Transverse colon (tissue), 4 donors: Measurements from ENCODE around the gene TSPAN9. TPM values are rescaled to one million over a fixed set of nuclear protein-coding genes. Genes with fewer than 3 reads are reported as not detected.

ENCODE experiments used
- DNase-seq: peaks from one replicate; pipeline ENCODE4 v3.0.0-alpha.2; 2019
- H3K27ac ChIP-seq, 4 donors: fragments of 200-600 bp; sonication (generic); 2 replicates each; pipeline ENCODE4 v1.5.1; 2016 to 2018; ENCODE audit warnings: inconsistent platforms in 4 of 4
- H3K27me3 ChIP-seq: fragments of 200-600 bp; sonication (generic); 2 replicates; pipeline ENCODE4 v1.5.1; 2017; ENCODE audit warnings: inconsistent platforms
- H3K36me3 ChIP-seq, 4 donors: fragments of 200-600 bp; sonication (generic); 2 replicates each; pipeline ENCODE4 v1.5.1; 2017 to 2019; ENCODE audit warnings: inconsistent platforms in 4 of 4
- H3K4me1 ChIP-seq, 4 donors: fragments of 200-600 bp; sonication (generic); 2 replicates each; pipeline ENCODE4 v1.5.1; 2017 to 2020; ENCODE audit warnings: inconsistent platforms in 4 of 4
- H3K4me3 ChIP-seq, 4 donors: fragments of 200-600 bp; sonication (generic); 1 replicate in 1 of 4; 2 replicates in 3 of 4; pipeline versions ENCODE4 v1.5.1 to v1.6.1; 2017 to 2019; ENCODE audit warnings: inconsistent platforms in 4 of 4
- H3K9me3 ChIP-seq, 2 donors: fragments of 200-600 bp; sonication (generic); 2 replicates each; pipeline ENCODE4 v1.5.1; 2017 to 2019; ENCODE audit warnings: inconsistent platforms in 2 of 2
- EP300 ChIP-seq: sonication (generic); formaldehyde crosslinking; IDR thresholded peaks from one replicate; pipeline ENCODE4 v1.6.1; 2017; ENCODE audit warnings: antibody characterized with exemption, low read depth
- POLR2A ChIP-seq: fragments of 450-650 bp; IDR thresholded peaks from one replicate; pipeline ENCODE4 v1.6.1; 2016; ENCODE audit warnings: antibody characterized with exemption, mild to moderate bottlenecking, moderate library complexity
- POLR2AphosphoS5 ChIP-seq, 3 donors: sonication (generic); formaldehyde crosslinking; IDR thresholded peaks; one replicate each; pipeline ENCODE4 v1.6.1; 2016; ENCODE audit warnings: antibody characterized with exemption in 3 of 3
- WGBS, 2 donors: methylation state at CpG; one replicate each; pipeline ENCODE4 v1.1.5; 2018; ENCODE audit warnings: low coverage in 1 of 2; 5-methylcytosine and 5-hydroxymethylcytosine counted together
- in situ Hi-C, 4 donors: fragments of 200-750 bp; cut with MboI; loops; one replicate each; pipeline versions ENCODE4 v1.15.0 to v1.15.1; 2017; ENCODE audit warnings: low sequenced_read_pairs in 3 of 4, low pct_ligation_motif_present in 1 of 4, low pct_unique_long_range_greater_than_20kb in 1 of 4
- intact Hi-C: fragments of 100-400 bp; cut with DNase I; formaldehyde crosslinking; loops from one replicate; pipeline ENCODE4 v1.15.1; 2023; ENCODE audit warnings: low total_unique reads
- total RNA-seq, 4 donors: library from RNA; depleted of rRNA; stranded (reverse); fragments of >200 nt; gene quantifications; one replicate each; pipeline ENCODE4 v1.1.0, GENCODE V29; 2016
- TF ChIP-seq, protein P1 (sequence below), 5 experiments: fragments of 200-600 bp in 3 of 5; fragments of 450-650 bp in 2 of 5; sonication (generic) in 3 of 5; IDR thresholded peaks; 1 replicate in 2 of 5; 2 replicates in 3 of 5; pipeline ENCODE4 v1.5.1; 2016 to 2017; ENCODE audit warnings: antibody characterized with exemption in 5 of 5, inconsistent platforms in 3 of 5, mild to moderate bottlenecking in 2 of 5, moderate library complexity in 1 of 5

TSPAN9 gene
- total RNA-seq, 4 donors from 2014 or later = 4.2 to 9.3 (median 6.1) TPM

DNA sequence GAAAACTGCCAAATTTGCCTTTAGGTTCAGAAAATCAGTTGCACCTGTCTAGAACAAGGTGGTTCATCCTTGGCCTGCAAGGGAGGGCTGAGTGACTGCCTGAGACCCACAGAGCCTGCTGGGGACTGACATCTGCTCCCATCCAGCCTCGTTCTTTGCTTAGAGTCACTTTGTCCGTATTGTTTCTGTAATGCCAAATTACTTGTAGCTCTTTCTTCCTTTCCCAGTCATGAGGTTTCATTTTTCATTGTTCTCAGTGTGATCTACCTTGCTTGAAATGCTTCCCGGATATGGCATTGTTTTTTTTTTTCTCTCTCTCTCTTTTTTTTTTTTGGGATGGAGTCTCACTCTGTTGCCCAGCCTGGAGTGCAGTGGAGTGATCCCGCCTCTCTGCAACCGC lies 21.3 kb downstream of the TSPAN9 start:
- H3K27ac ChIP-seq = peak overlapping the region in 1 of 4 donors; percentile 60
- no peaks in the 10 kb centered on the region for H3K9me3 ChIP-seq
- intact Hi-C loops (no loop called here), in situ Hi-C loops (no loop called here)
- H3K4me1 ChIP-seq = peaks cover 0 to 19% (median 6%) of the 10 kb centered on the region in 4 donors
- H3K4me3 ChIP-seq = no peak overlapping the region
- TF ChIP-seq POLR2AphosphoS5 (IDR thresholded peaks at IDR 0.05) (no peak), EP300 (no peak), POLR2A (no peak)
- TF ChIP-seq, protein P1, sequence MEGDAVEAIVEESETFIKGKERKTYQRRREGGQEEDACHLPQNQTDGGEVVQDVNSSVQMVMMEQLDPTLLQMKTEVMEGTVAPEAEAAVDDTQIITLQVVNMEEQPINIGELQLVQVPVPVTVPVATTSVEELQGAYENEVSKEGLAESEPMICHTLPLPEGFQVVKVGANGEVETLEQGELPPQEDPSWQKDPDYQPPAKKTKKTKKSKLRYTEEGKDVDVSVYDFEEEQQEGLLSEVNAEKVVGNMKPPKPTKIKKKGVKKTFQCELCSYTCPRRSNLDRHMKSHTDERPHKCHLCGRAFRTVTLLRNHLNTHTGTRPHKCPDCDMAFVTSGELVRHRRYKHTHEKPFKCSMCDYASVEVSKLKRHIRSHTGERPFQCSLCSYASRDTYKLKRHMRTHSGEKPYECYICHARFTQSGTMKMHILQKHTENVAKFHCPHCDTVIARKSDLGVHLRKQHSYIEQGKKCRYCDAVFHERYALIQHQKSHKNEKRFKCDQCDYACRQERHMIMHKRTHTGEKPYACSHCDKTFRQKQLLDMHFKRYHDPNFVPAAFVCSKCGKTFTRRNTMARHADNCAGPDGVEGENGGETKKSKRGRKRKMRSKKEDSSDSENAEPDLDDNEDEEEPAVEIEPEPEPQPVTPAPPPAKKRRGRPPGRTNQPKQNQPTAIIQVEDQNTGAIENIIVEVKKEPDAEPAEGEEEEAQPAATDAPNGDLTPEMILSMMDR (IDR thresholded peaks at IDR 0.05) = no peak
- H3K27me3 ChIP-seq = no peaks in the 10 kb centered on the region
- DNase-seq = no peak
- no peaks in the 10 kb centered on the region for H3K36me3 ChIP-seq
- WGBS, 2 donors = 83 to 95% methylated on average over 3 to 5 of the region's 5 CpGs

DNA sequence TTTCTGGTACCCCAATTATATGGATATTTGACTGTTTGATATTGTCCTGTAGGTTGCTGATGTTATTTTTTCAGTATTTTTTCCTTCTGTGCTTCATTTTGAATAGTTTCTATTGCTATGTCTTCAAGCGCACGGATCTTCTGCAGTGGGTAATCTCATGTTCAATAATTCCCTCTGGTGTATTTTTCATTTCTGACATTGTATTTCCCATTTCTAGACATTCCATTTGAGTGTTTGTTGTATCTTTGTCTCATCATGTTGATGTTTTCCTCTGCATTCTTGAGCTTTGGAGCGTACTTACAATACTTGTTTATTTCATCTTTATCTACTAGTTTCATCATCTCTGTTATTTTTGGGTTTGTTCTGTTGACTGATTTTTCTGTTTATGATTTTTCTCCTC lies 22.0 kb downstream of the TSPAN9 start:
- in situ Hi-C loops (no loop called here), intact Hi-C loops (no loop called here)
- no peaks in the 10 kb centered on the region for H3K36me3 ChIP-seq
- DNase-seq = no peak
- H3K4me3 ChIP-seq = no peak overlapping the region
- H3K27me3 ChIP-seq = no peaks in the 10 kb centered on the region
- TF ChIP-seq POLR2AphosphoS5 (IDR thresholded peaks at IDR 0.05) (no peak), EP300 (no peak)
- TF ChIP-seq, protein P1 (IDR thresholded peaks at IDR 0.05) = no peak
- 84 to 91% methylated on average over 3 of the region's 3 CpGs for WGBS, 2 donors
- H3K4me1 ChIP-seq = peaks cover 0 to 19% (median 6%) of the 10 kb centered on the region in 4 donors
- no peak overlapping the region for H3K27ac ChIP-seq
- H3K9me3 ChIP-seq = no peaks in the 10 kb centered on the region

DNA sequence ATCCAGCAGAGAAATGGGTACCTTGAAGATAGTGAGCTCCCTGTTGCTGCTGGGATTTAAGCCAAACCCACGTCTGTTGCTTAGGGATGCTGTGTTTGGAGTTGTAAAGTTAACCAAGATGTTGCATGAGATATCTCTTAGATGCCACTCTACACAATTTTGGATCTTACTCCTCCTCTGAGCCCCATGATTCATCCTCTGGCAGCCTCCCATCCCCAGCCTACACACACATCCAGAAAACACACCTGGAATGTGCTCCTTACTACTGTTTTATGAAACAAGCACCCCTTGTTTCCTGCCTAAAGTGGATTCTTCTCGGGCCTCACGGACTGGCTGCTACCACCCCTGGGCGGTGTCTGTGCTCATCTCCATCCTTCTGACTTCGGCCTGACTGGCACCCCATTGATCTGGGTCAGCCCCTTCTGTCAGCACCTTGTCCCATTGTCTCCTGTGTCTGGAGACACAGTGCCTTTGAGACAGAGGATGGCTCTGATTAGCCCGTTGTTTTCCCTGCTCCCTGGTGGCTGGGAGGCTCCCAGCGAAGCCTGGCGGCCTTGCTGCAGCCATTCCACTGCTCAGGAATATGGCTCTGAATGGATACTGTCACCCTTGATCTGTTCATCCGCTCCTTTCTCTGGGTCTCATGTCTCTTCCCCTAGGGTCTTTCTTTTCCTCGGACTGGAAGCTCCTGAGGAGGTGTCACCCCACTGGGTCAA lies 24.3 kb downstream of the TSPAN9 start:
- 72 to 91% methylated on average over 5 to 10 of the region's 10 CpGs for WGBS, 2 donors
- in situ Hi-C loops = no loop called here
- Histone ChIP-seq H3K36me3 (no peaks in the 10 kb centered on the region), H3K4me3 (no peak overlapping the region), H3K4me1 (peaks cover 0 to 30% (median 8%) of the 10 kb centered on the region in 4 donors), H3K27me3 (no peaks in the 10 kb centered on the region), H3K9me3 (no peaks in the 10 kb centered on the region), H3K27ac (no peak overlapping the region)
- no peak for TF ChIP-seq EP300
- no peak for TF ChIP-seq POLR2A
- TF ChIP-seq POLR2AphosphoS5 (IDR thresholded peaks at IDR 0.05) = no peak
- DNase-seq = no peak
- intact Hi-C loops = no loop called here

DNA sequence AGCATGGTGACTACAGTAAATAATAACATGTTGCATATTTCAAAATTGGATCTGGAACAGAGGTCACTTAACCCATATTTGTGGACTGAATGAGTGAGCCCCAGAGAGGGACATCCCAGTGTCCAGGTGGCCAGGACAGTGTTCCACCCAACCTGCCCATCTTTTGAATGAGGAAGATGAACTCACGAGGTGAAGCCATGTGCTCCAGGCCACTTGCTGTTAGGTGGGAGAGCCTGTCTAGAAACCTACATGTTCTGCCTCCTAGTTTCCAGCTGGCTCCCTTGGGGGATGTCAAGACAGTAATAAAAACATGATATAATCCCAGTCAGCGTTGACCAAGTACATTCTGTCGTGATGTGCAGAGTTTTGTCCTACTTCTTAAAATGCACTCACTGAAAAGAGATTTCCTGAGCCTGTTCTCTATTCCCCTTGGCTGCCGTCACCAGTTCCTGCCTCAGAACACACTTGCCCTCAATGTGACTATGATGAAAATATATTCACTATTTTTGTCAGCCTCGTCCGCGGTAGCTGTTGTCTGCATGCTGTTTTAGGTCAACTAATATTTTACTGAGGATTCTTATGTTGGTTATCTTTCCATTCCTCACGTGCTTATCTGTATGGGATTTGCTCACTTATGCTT lies 25.7 kb downstream of the TSPAN9 start:
- intact Hi-C loops = no loop called here
- Histone ChIP-seq H3K27me3 (no peaks in the 10 kb centered on the region), H3K4me1 (peaks cover 0 to 19% (median 3%) of the 10 kb centered on the region in 4 donors), H3K36me3 (no peaks in the 10 kb centered on the region), H3K4me3 (no peak overlapping the region), H3K9me3 (no peaks in the 10 kb centered on the region), H3K27ac (no peak overlapping the region)
- TF ChIP-seq POLR2A = no peak
- no peak for TF ChIP-seq POLR2AphosphoS5 (IDR thresholded peaks at IDR 0.05)
- TF ChIP-seq EP300 = no peak
- TF ChIP-seq, protein P1 (IDR thresholded peaks at IDR 0.05) = no peak
- DNase-seq = no peak
- WGBS, 2 donors = 71 to 75% methylated on average over 8 of the region's 8 CpGs
- in situ Hi-C loops = no loop called here
